GM12878 (cell line): ENCODE results near the gene ITIH5. TPM values are rescaled to one million over a fixed set of nuclear protein-coding genes. Genes with fewer than 3 reads are reported as not detected.

ENCODE experiments used
- ATAC-seq: fragments of 200-7000 bp; cut with Tn5 transposase; 3 replicates; pipeline ENCODE4 v1.9.1; 2020; ENCODE audit warnings: mild to moderate bottlenecking, moderate library complexity
- BruUV-seq: library from RNA; stranded (reverse); fragments of 400-500 nt; replicated peaks from 2 replicates; lab custom pipeline; 2021; lab: Mats Ljungman, UMichigan
- CTCF ChIA-PET: fragments of 300-600 bp; sonication (Branson Sonifier 250); formaldehyde crosslinking; extraction: SDS; loops from one replicate; lab custom pipeline; 2021; ENCODE audit warnings: inconsistent platforms; lab: Yijun Ruan, JAX
- POLR2A ChIA-PET: fragments of 350-600 bp; formaldehyde crosslinking; extraction: SDS; loops from one replicate; lab custom pipeline; 2021; ENCODE audit warnings: inconsistent platforms; lab: Charles Lee
- RAD21 ChIA-PET: fragments of 300-600 bp; sonication (Branson Sonifier 250); formaldehyde crosslinking; loops from one replicate; lab custom pipeline; 2023; ENCODE audit warnings: antibody characterized with exemption; ENCODE audit not compliant: unreplicated experiment; lab: Charles Lee
- SMC1A ChIA-PET: fragments of 300-600 bp; sonication (Branson Sonifier 250); formaldehyde crosslinking; loops from one replicate; lab custom pipeline; 2023; ENCODE audit not compliant: unreplicated experiment, uncharacterized antibody; lab: Charles Lee
- DNase-seq: peaks from one replicate; pipeline ENCODE4 v3.0.0-alpha.2; 2011; ENCODE audit warnings: low read depth, low spot score
- FAIRE-seq: peaks from 3 replicates; lab custom pipeline; 2011; peaks lifted over from hg19 to GRCh38; lab: Jason Lieb, UNC
- H2AFZ ChIP-seq: 2 replicates; pipeline ENCODE4 v1.6.0; 2011; ENCODE audit warnings: low read depth, low read length, control low read depth; ENCODE audit not compliant: control insufficient read depth
- H3K27ac ChIP-seq: 2 replicates; pipeline ENCODE4 v1.5.1; 2011; ENCODE audit warnings: control low read depth; ENCODE audit not compliant: control insufficient read depth, insufficient read depth
- H3K27me3 ChIP-seq, 2 experiments: replicated peaks in 1 of 2; 2 replicates each; pipeline versions ENCODE4 v1.6.0 to v1.6.1; 2011; ENCODE audit warnings: low read length in 1 of 2; ENCODE audit not compliant: control insufficient read depth in 2 of 2, insufficient read depth in 2 of 2
- H3K36me3 ChIP-seq, 2 experiments: 2 replicates each; pipeline ENCODE4 v1.5.1; 2011; ENCODE audit warnings: low read length in 1 of 2; ENCODE audit not compliant: control insufficient read depth in 2 of 2, insufficient read depth in 2 of 2
- H3K4me1 ChIP-seq: 2 replicates; pipeline ENCODE4 v1.6.1; 2011; ENCODE audit warnings: mild to moderate bottlenecking, low read length, moderate library complexity, mixed read lengths; ENCODE audit not compliant: control insufficient read depth, insufficient read depth
- H3K4me2 ChIP-seq: 2 replicates; pipeline ENCODE4 v1.6.0; 2011; ENCODE audit warnings: control low read depth; ENCODE audit not compliant: control insufficient read depth, insufficient read depth
- H3K4me3 ChIP-seq: fragments of 200-600 bp; sonication (generic); 2 replicates; pipeline ENCODE4 v1.5.1; 2016
- H3K79me2 ChIP-seq: 2 replicates; pipeline ENCODE4 v1.6.0; 2011; ENCODE audit warnings: low read length; ENCODE audit not compliant: control insufficient read depth, insufficient read depth
- H3K9ac ChIP-seq: 2 replicates; pipeline ENCODE4 v1.8.0; 2011; ENCODE audit warnings: low read length, control low read depth, mixed read lengths; ENCODE audit not compliant: control insufficient read depth, insufficient read depth
- H3K9me3 ChIP-seq: replicated peaks from 3 replicates; pipeline ENCODE4 v1.5.1; 2011; ENCODE audit warnings: mild to moderate bottlenecking, low read length; ENCODE audit not compliant: control insufficient read depth, insufficient read depth
- H4K20me1 ChIP-seq: 2 replicates; pipeline ENCODE4 v1.6.0; 2011; ENCODE audit not compliant: control insufficient read depth, insufficient read depth
- MTA3 ChIP-seq: IDR thresholded peaks from 2 replicates; pipeline ENCODE4 v1.6.1; 2012; ENCODE audit warnings: low read length, inconsistent platforms, borderline replicate concordance
- NR2C2 ChIP-seq: IDR thresholded peaks from 2 replicates; pipeline ENCODE4 v1.6.1; 2011; ENCODE audit warnings: borderline replicate concordance, low read depth; ENCODE audit not compliant: control insufficient read depth, insufficient read length
- PKNOX1 ChIP-seq: fragments of 450-650 bp; IDR thresholded peaks from 2 replicates; pipeline ENCODE4 v1.6.1; 2016; ENCODE audit warnings: mild to moderate bottlenecking
- WGBS: methylation state at CpG from one replicate; pipeline ENCODE4 v1.1.6; 2016; ENCODE audit warnings: low lambda C conversion rate; ENCODE audit not compliant: insufficient replicate concordance, insufficient coverage; ENCODE audit errors: missing lambda C conversion rate; 5-methylcytosine and 5-hydroxymethylcytosine counted together
- in situ Hi-C: fragments of 300-500 bp; cut with MboI; formaldehyde crosslinking; loops from 9 replicates; pipeline ENCODE4 v1.14.3; 2018; ENCODE audit warnings: mixed read lengths
- intact Hi-C: fragments of 100-400 bp; cut with micrococcal nuclease; formaldehyde crosslinking; loops from one replicate; pipeline ENCODE4 v1.14.2; 2022; ENCODE audit not compliant: unreplicated experiment
- polyA plus RNA-seq, 11 experiments: library from polyadenylated mRNA; depleted of rRNA in 4 of 11; unstranded in 6 of 11; stranded (reverse) in 5 of 11; fragments of >200 nt; fragmentation: Nextera tagmentation in 4 of 11; fragmentation: Illumina TruSeq in 1 of 11; extraction: Ambion mirVana in 4 of 11; extraction: Trizol in 1 of 11; gene quantifications; 1 replicate in 1 of 11; 2 replicates in 10 of 11; pipeline versions ENCODE4 v1.2.1 to v1.2.3, GENCODE V29; 2011 to 2016; ENCODE audit warnings: inconsistent platforms in 2 of 11, missing spikeins in 2 of 11, low read depth in 1 of 11
- total RNA-seq, 4 experiments: library from RNA; depleted of rRNA in 3 of 4; stranded (reverse); fragments of >200 nt in 3 of 4; fragmentation: Illumina TruSeq in 1 of 4; extraction: Trizol in 1 of 4; gene quantifications; 2 replicates each; pipeline versions ENCODE4 v1.2.1 to v1.2.3, GENCODE V29; 2013 to 2021
- TF ChIP-seq, protein P1 (sequence below): fragments of 450-650 bp; IDR thresholded peaks from 2 replicates; pipeline ENCODE4 v1.6.1; 2017; ENCODE audit warnings: mild to moderate bottlenecking, low read depth, inconsistent platforms; ENCODE audit not compliant: poor library complexity, severe bottlenecking
- TF ChIP-seq, protein P2 (sequence below): fragments of 150-350 bp; IDR thresholded peaks from 2 replicates; pipeline ENCODE4 v1.6.1; 2014; ENCODE audit warnings: mild to moderate bottlenecking, low read depth, low read length

ITIH5 gene
- total and polyA plus RNA-seq, 10 of the 15 experiments (the other 5 are each of a cell fraction or from before 2014, with no cell fraction given): 0.14 to 0.43 (median 0.21) TPM; not detected in 7

GRCh38 chr10:7583626-7584025 is 83.1 kb downstream of the ITIH5 start:
- SMC1A ChIA-PET: interaction anchor here (0.8 kb wide), 1 partner anchor 50 kb away, joined by 3 read pairs; no protein-coding TSS in a partner anchor
- BruUV-seq: no TSS peak

DNA sequence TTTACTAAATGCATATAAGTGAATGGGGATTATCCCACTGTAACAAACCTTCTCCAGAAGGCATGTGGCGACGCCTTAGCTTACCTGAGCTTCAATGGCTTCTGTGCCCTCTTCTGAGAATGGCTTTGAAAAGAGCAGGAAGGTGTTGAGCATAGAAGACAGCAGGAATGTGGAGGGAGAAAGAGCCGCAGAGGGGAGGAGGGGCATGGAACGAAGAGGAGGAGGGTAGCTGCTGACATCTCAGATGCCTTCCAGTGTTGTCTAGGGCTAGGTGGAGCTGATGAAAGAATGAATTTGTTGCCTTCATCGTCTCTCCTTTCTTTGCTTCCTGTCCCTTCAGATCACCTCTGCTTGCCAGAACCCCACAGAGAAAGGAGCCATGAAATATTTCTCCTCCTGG is 86.2 kb downstream of the ITIH5 start:
- no peaks in the 10 kb centered on the region for H3K4me1 ChIP-seq
- no peak overlapping the region for H2AFZ ChIP-seq
- H3K4me3 ChIP-seq: no peak overlapping the region
- H4K20me1 ChIP-seq: no peaks in the 10 kb centered on the region
- no peak for DNase-seq
- H3K79me2 ChIP-seq: no peaks in the 10 kb centered on the region
- CTCF ChIA-PET: no interaction called here
- no peak overlapping the region for H3K27ac ChIP-seq
- FAIRE-seq: no peak
- RAD21 ChIA-PET: no interaction called here
- POLR2A ChIA-PET: no interaction called here
- H3K9me3 ChIP-seq: no peaks in the 10 kb centered on the region
- SMC1A ChIA-PET: no interaction called here
- no TSS peak for BruUV-seq
- in situ Hi-C loops: no loop called here
- no peak for ATAC-seq
- no peaks in the 10 kb centered on the region for H3K36me3 ChIP-seq
- no peaks in the 10 kb centered on the region; a peak in 2 of 4 replicates for H3K27me3 ChIP-seq
- intact Hi-C loops: no loop called here
- 10% methylated on average over 5 of the region's 5 CpGs for WGBS
- H3K9ac ChIP-seq: no peak overlapping the region
- no peak overlapping the region for H3K4me2 ChIP-seq
- TF ChIP-seq MTA3: no peak
- TF ChIP-seq, protein P1, sequence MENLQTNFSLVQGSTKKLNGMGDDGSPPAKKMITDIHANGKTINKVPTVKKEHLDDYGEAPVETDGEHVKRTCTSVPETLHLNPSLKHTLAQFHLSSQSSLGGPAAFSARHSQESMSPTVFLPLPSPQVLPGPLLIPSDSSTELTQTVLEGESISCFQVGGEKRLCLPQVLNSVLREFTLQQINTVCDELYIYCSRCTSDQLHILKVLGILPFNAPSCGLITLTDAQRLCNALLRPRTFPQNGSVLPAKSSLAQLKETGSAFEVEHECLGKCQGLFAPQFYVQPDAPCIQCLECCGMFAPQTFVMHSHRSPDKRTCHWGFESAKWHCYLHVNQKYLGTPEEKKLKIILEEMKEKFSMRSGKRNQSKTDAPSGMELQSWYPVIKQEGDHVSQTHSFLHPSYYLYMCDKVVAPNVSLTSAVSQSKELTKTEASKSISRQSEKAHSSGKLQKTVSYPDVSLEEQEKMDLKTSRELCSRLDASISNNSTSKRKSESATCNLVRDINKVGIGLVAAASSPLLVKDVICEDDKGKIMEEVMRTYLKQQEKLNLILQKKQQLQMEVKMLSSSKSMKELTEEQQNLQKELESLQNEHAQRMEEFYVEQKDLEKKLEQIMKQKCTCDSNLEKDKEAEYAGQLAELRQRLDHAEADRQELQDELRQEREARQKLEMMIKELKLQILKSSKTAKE: no peak
- TF ChIP-seq PKNOX1: no peak

More at GRCh38 chr10:7583626-7584025, 83.1 kb downstream of the ITIH5 start:
- Histone ChIP-seq H3K27ac (no peak overlapping the region), H3K4me1 (no peaks in the 10 kb centered on the region), H3K27me3 (no peaks in the 10 kb centered on the region; a peak in 1 of 4 replicates), H4K20me1 (no peaks in the 10 kb centered on the region), H3K4me3 (no peak overlapping the region), H2AFZ (no peak overlapping the region), H3K79me2 (no peaks in the 10 kb centered on the region), H3K9ac (no peak overlapping the region), H3K4me2 (no peak overlapping the region), H3K36me3 (no peaks in the 10 kb centered on the region), H3K9me3 (no peaks in the 10 kb centered on the region)
- ChIA-PET RAD21 (no interaction called here), CTCF (interaction anchor here (1.2 kb wide), 1 partner anchor 58 kb away, joined by 3 read pairs; no protein-coding TSS in a partner anchor), POLR2A (interaction anchor here (0.7 kb wide), 1 partner anchor 23 kb away, joined by 3 read pairs; no protein-coding TSS in a partner anchor)
- in situ Hi-C loops: no loop called here
- FAIRE-seq (no peak), ATAC-seq (no peak), DNase-seq (no peak)
- TF ChIP-seq NR2C2: no peak
- TF ChIP-seq, protein P2, sequence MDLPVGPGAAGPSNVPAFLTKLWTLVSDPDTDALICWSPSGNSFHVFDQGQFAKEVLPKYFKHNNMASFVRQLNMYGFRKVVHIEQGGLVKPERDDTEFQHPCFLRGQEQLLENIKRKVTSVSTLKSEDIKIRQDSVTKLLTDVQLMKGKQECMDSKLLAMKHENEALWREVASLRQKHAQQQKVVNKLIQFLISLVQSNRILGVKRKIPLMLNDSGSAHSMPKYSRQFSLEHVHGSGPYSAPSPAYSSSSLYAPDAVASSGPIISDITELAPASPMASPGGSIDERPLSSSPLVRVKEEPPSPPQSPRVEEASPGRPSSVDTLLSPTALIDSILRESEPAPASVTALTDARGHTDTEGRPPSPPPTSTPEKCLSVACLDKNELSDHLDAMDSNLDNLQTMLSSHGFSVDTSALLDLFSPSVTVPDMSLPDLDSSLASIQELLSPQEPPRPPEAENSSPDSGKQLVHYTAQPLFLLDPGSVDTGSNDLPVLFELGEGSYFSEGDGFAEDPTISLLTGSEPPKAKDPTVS: no peak
- intact Hi-C loops: no loop called here
- 15% methylated on average over 3 of the region's 3 CpGs for WGBS
